ENCODE data around the gene WASF2. TPM values are rescaled to one million over a fixed set of nuclear protein-coding genes. Genes with fewer than 3 reads are reported as not detected.
"Not testable (repeated sequence)": the region's sequence is repeated elsewhere in the genome, so short reads cannot be mapped to it uniquely, and the experiment has no call there.

Gene WASF2
- polyA plus RNA-seq, 4 donors = 19.5 to 60.4 (median 34.9) TPM

DNA sequence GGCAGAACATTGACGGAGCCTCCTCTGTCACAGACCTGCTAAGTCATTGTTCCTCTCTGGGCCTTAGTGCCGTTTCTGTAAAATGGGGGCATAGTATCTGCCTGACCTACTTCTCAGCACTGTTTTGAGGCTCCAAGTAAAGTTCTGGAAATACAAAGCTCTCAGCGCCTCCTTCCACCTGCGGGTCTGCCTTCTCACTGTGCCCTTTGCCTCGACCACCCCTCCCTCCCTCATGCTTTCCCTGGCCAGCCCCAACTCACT is 15.4 kb upstream of the WASF2 start:
- no peak for DNase-seq
- no peak overlapping the region for H3K4me3 ChIP-seq (ENCODE audit: low read depth in 1 of 3, low read length in 3 of 3)
- no peaks in the 10 kb centered on the region for H3K9me3 ChIP-seq (ENCODE audit: control insufficient read depth in 2 of 2, insufficient read depth in 1 of 2, low read depth in 1 of 2, low read length in 1 of 2)
- H3K27me3 ChIP-seq (ENCODE audit: control insufficient read depth in 3 of 3, insufficient read depth in 3 of 3, low read length in 3 of 3) = no peaks in the 10 kb centered on the region
- H3K4me1 ChIP-seq (ENCODE audit: control insufficient read depth in 3 of 3, insufficient read depth in 2 of 3, low read depth in 1 of 3, low read length in 2 of 3) = peaks cover 0 to 36% (median 8%) of the 10 kb centered on the region in 3 donors
- H3K36me3 ChIP-seq (ENCODE audit: control insufficient read depth in 3 of 3, insufficient read depth in 2 of 3, low read depth in 1 of 3, low read length in 3 of 3) = no peaks in the 10 kb centered on the region
- WGBS, 3 donors = 37 to 51% (median 50%) methylated on average over 5 of the region's 5 CpGs
- no peak for FAIRE-seq
- H3K27ac ChIP-seq (ENCODE audit: low read depth in 1 of 3, low read length in 2 of 3) = peak overlapping the region in 2 of 3 donors; percentile 83 to 93

DNA sequence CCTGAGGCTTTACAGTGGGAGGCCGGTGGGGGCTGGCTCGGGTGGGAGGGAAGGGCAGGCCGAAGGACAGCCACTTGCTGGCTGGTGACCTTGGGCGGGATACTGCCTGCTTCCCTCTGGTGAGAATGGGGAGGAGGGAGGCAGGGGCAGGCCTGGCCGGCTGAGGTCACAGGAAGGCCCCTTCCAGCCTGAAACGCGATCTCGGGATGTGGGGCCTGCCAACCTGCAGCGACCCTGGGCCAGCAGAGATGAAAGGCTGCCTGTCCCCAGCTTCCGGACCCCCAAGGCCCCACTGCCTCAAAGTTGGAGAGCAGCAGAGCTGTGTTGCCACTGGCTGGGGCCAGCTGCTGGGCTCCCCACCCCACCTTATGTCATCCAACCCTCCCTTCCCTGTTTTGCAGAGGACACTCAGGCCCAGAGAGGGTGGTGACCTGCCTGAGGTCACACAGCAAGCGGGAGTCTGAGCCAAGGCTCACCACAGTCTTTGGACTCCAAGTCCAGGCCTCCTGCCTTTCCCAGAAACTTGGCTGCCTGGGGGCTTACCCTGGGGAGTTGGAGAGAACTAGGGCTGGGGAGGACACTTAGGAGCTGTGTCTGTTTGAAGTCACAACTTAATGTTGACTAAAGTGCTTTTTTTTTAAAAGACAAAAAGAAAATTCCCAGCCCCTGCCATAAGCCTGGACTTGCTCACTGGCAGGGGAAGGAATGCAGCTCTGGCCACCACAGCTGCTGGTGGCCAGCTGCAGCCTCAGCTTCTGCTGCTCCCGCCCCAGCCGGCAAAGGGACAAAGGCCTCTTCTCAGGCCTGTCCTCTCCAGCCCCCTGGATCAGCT is 14.8 kb upstream of the WASF2 start:
- 30 to 40% (median 30%) methylated on average over 13 of the region's 13 CpGs for WGBS, 3 donors
- no peaks in the 10 kb centered on the region for H3K9me3 ChIP-seq (ENCODE audit: control insufficient read depth in 2 of 2, insufficient read depth in 1 of 2, low read depth in 1 of 2, low read length in 1 of 2)
- H3K4me1 ChIP-seq (ENCODE audit: control insufficient read depth in 3 of 3, insufficient read depth in 2 of 3, low read depth in 1 of 3, low read length in 2 of 3) = peaks cover 0 to 32% (median 8%) of the 10 kb centered on the region in 3 donors
- DNase-seq (peak in 1 of 2 donors; percentile 61), FAIRE-seq (no peak)
- H3K27me3 ChIP-seq (ENCODE audit: control insufficient read depth in 3 of 3, insufficient read depth in 3 of 3, low read length in 3 of 3) = no peaks in the 10 kb centered on the region
- peak overlapping the region in 2 of 3 donors; percentile 83 to 93 for H3K27ac ChIP-seq (ENCODE audit: low read depth in 1 of 3, low read length in 2 of 3)
- no peaks in the 10 kb centered on the region for H3K36me3 ChIP-seq (ENCODE audit: control insufficient read depth in 3 of 3, insufficient read depth in 2 of 3, low read depth in 1 of 3, low read length in 3 of 3)
- no peak overlapping the region for H3K4me3 ChIP-seq (ENCODE audit: low read depth in 1 of 3, low read length in 3 of 3)

DNA sequence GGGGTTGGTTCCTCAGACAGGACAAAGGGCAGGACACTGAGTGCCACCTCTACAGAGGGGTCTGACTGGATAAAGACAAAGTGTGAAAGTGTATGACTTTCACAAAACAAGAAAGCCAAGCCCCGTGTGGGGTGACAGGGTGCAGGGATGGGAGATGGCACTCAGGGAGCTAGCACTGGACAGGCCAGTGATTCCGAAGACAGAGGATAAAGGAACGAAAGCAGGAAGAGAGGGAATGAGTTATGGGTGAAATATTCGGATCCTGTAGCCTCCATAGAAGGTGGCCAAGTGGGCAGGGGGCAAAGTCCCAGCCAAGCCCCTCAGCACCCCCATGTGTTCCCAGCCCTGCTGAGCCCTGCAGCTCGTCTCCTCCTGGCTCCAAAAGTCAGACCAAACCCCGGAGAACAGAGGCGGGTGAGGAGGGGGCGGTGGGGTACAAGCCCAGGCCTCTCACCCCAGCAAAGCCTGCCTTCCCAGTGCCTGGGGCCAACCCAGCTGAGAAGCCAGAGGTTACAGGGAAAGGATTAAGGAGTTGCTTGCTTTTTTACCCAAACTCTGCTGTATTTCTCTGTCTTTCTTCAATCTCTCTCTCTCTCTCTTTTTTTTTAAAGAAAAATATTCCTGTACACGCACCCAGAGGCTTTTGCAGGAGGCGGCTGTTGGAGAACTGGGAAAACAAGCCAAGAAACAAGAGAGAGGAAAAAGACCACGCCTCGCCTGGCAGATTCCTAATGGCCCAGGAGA is 14.0 kb upstream of the WASF2 start:
- H3K4me1 ChIP-seq (ENCODE audit: control insufficient read depth in 3 of 3, insufficient read depth in 2 of 3, low read depth in 1 of 3, low read length in 2 of 3) = peaks cover 0 to 24% (median 8%) of the 10 kb centered on the region in 3 donors
- DNase-seq (peak in 1 of 2 donors; percentile 47), FAIRE-seq (no peak)
- peak overlapping the region in 2 of 3 donors; percentile 83 to 93 for H3K27ac ChIP-seq (ENCODE audit: low read depth in 1 of 3, low read length in 2 of 3)
- no peaks in the 10 kb centered on the region for H3K9me3 ChIP-seq (ENCODE audit: control insufficient read depth in 2 of 2, insufficient read depth in 1 of 2, low read depth in 1 of 2, low read length in 1 of 2)
- WGBS, 3 donors = 35 to 40% (median 36%) methylated on average over 11 to 12 of the region's 12 CpGs
- no peaks in the 10 kb centered on the region for H3K27me3 ChIP-seq (ENCODE audit: control insufficient read depth in 3 of 3, insufficient read depth in 3 of 3, low read length in 3 of 3)
- no peaks in the 10 kb centered on the region for H3K36me3 ChIP-seq (ENCODE audit: control insufficient read depth in 3 of 3, insufficient read depth in 2 of 3, low read depth in 1 of 3, low read length in 3 of 3)
- no peak overlapping the region for H3K4me3 ChIP-seq (ENCODE audit: low read depth in 1 of 3, low read length in 3 of 3)

DNA sequence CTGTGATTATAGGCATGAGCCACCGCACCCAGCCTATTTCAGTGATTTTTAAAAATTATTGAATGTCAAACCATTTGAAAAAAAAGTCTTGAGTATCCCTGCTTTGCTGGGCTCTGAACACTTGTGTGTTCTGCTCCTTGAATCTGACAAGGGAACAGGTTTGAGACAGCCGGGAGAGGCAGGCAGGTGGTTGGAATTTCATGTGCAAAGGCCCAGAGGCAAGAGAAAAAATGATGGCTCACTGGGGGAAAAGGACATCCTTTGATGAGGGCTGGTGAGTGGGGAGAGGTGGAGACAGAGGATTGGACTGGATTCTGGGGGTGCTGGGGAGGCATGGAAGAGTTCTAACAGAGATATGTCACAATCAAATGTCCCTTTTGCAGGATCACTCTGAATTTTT is 13.1 kb upstream of the WASF2 start:
- Histone ChIP-seq H3K27ac (ENCODE audit: low read depth in 1 of 3, low read length in 2 of 3) (no peak overlapping the region), H3K4me1 (ENCODE audit: control insufficient read depth in 3 of 3, insufficient read depth in 2 of 3, low read depth in 1 of 3, low read length in 2 of 3) (peaks cover 0 to 21% (median 8%) of the 10 kb centered on the region in 3 donors)
- no peak for FAIRE-seq

DNA sequence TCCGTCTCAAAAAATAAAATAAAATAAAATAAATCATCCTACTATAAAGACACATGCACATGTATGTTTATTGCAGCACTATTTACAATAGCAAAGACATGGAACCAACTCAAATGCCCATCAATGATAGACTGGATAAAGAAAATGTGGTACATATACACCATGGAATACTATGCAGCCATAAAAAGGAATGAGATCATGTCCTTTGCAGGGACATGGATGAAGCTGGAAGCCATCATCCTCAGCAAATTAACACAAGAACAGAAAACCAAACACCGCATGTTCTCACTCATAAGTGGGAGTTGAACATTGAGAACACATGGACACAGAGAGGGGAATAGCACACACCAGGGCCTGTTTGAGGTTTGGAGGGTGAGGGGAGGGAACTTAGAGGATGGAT is 11.2 kb upstream of the WASF2 start:
- H3K9me3 ChIP-seq (ENCODE audit: control insufficient read depth in 2 of 2, insufficient read depth in 1 of 2, low read depth in 1 of 2, low read length in 1 of 2); DNase-seq; H3K4me3 ChIP-seq (ENCODE audit: low read depth in 1 of 3, low read length in 3 of 3); H3K27ac ChIP-seq (ENCODE audit: low read depth in 1 of 3, low read length in 2 of 3); FAIRE-seq; H3K36me3 ChIP-seq (ENCODE audit: control insufficient read depth in 3 of 3, insufficient read depth in 2 of 3, low read depth in 1 of 3, low read length in 3 of 3); H3K27me3 ChIP-seq (ENCODE audit: control insufficient read depth in 3 of 3, insufficient read depth in 3 of 3, low read length in 3 of 3): not testable (repeated sequence)
- WGBS, 3 donors = 95 to 97% (median 96%) methylated on average over 2 of the region's 2 CpGs
- peaks cover 0 to 21% (median 8%) of the 10 kb centered on the region in 3 donors for H3K4me1 ChIP-seq (ENCODE audit: control insufficient read depth in 3 of 3, insufficient read depth in 2 of 3, low read depth in 1 of 3, low read length in 2 of 3)

More for the DNA sequence above, 13.1 kb upstream of the WASF2 start:
- Histone ChIP-seq H3K4me3 (ENCODE audit: low read depth in 1 of 3, low read length in 3 of 3) (no peak overlapping the region), H3K9me3 (ENCODE audit: control insufficient read depth in 2 of 2, insufficient read depth in 1 of 2, low read depth in 1 of 2, low read length in 1 of 2) (no peaks in the 10 kb centered on the region), H3K36me3 (ENCODE audit: control insufficient read depth in 3 of 3, insufficient read depth in 2 of 3, low read depth in 1 of 3, low read length in 3 of 3) (no peaks in the 10 kb centered on the region), H3K27me3 (ENCODE audit: control insufficient read depth in 3 of 3, insufficient read depth in 3 of 3, low read length in 3 of 3) (no peaks in the 10 kb centered on the region)
- whole genome bisulfite sequencing, 3 donors = 92 to 97% (median 94%) methylated on average over 2 of the region's 2 CpGs
- no peak for DNase-seq

DNA sequence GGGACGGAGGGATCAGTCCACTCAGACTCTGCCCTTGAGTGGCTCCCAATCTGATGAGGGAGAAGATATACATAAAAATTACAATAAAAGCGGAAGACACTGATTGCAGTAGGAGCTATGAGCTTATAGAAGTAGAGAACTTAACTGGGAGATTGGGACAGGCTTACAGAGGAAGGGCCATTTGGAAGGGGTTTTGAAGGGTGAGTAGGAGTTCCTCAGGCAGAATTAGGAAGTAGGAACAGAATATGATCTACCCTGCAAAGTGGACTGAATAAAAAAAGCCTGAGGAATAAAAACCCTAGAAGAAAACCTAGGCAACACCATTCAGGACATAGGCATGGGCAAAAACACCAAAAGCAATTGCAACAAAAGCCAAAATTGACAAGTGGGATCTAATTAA is 9.2 kb upstream of the WASF2 start:
- H3K27ac ChIP-seq (ENCODE audit: low read depth in 1 of 3, low read length in 2 of 3) = no peak overlapping the region
- peaks cover 0 to 7% (median 0%) of the 10 kb centered on the region in 3 donors for H3K4me1 ChIP-seq (ENCODE audit: control insufficient read depth in 3 of 3, insufficient read depth in 2 of 3, low read depth in 1 of 3, low read length in 2 of 3)
- DNase-seq = no peak
- WGBS, 3 donors = 94 to 96% (median 94%) methylated on average over 2 of the region's 2 CpGs
- no peak overlapping the region for H3K4me3 ChIP-seq (ENCODE audit: low read depth in 1 of 3, low read length in 3 of 3)
- no peaks in the 10 kb centered on the region for H3K9me3 ChIP-seq (ENCODE audit: control insufficient read depth in 2 of 2, insufficient read depth in 1 of 2, low read depth in 1 of 2, low read length in 1 of 2)
- FAIRE-seq = no peak
- H3K36me3 ChIP-seq (ENCODE audit: control insufficient read depth in 3 of 3, insufficient read depth in 2 of 3, low read depth in 1 of 3, low read length in 3 of 3) = no peaks in the 10 kb centered on the region
- H3K27me3 ChIP-seq (ENCODE audit: control insufficient read depth in 3 of 3, insufficient read depth in 3 of 3, low read length in 3 of 3) = no peaks in the 10 kb centered on the region

DNA sequence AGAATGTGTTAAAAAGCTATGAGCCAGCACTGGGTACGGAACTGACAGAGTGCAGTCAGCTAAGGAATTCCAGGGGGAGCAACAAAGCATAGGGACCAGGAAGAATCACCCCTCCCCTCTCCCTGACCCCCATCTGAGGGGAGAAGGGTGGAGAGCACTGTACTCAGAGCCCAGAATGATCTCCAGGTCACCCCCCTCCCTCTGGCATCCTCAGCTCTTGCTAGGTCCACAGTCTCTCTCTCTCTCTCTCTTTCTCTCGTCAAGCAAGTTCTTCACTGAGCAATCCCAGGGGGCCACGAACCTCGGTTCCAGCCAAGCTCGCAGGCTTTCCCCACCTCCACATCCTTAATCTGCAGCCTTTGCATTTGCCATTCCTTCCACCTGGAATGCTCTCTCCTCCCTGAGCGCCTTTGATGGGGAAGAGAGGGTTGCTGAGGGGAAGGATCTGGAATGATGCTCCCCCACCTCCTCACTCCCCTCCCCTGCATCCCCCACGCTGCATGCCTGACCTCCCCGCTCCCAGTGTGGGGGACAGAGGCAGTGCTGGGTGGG is 6.7 kb upstream of the WASF2 start:
- 28 to 44% (median 39%) methylated on average over 8 of the region's 8 CpGs for WGBS, 3 donors
- DNase-seq = no peak

DNA sequence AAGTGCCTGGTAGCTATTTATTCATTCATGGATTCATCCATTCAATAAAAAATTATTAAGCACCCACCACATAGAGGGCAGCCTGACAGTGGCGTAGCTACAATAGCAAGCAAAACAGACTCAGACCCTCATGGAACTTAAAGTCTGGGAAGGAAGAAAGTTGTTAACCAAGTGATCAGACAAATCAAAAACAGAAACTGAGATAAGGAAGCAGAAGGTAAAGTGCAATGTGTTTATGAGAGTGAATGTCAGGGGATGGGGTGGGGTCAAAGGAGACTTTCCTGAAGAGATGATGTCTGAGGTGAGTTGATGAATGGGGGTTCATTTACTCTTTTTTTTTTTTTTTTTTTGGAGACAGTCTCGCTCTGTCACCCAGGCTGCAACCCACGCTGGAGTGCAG is 2.8 kb upstream of the WASF2 start:
- 77 to 87% (median 82%) methylated on average over 3 of the region's 3 CpGs for WGBS, 3 donors

More for the DNA sequence above, 6.7 kb upstream of the WASF2 start:
- Histone ChIP-seq H3K4me1 (ENCODE audit: control insufficient read depth in 3 of 3, insufficient read depth in 2 of 3, low read depth in 1 of 3, low read length in 2 of 3) (peaks cover 0 to 16% (median 6%) of the 10 kb centered on the region in 3 donors), H3K9me3 (ENCODE audit: control insufficient read depth in 2 of 2, insufficient read depth in 1 of 2, low read depth in 1 of 2, low read length in 1 of 2) (no peaks in the 10 kb centered on the region), H3K4me3 (ENCODE audit: low read depth in 1 of 3, low read length in 3 of 3) (no peak overlapping the region), H3K27me3 (ENCODE audit: control insufficient read depth in 3 of 3, insufficient read depth in 3 of 3, low read length in 3 of 3) (no peaks in the 10 kb centered on the region), H3K27ac (ENCODE audit: low read depth in 1 of 3, low read length in 2 of 3) (no peak overlapping the region), H3K36me3 (ENCODE audit: control insufficient read depth in 3 of 3, insufficient read depth in 2 of 3, low read depth in 1 of 3, low read length in 3 of 3) (no peaks in the 10 kb centered on the region)
- no peak for FAIRE-seq

More for the DNA sequence above, 2.8 kb upstream of the WASF2 start:
- H3K27me3 ChIP-seq (ENCODE audit: control insufficient read depth in 3 of 3, insufficient read depth in 3 of 3, low read length in 3 of 3) = no peaks in the 10 kb centered on the region
- peaks cover 0 to 34% (median 6%) of the 10 kb centered on the region in 3 donors for H3K4me1 ChIP-seq (ENCODE audit: control insufficient read depth in 3 of 3, insufficient read depth in 2 of 3, low read depth in 1 of 3, low read length in 2 of 3)
- DNase-seq (peak; percentile 64 to 71), FAIRE-seq (no peak)
- no peaks in the 10 kb centered on the region for H3K9me3 ChIP-seq (ENCODE audit: control insufficient read depth in 2 of 2, insufficient read depth in 1 of 2, low read depth in 1 of 2, low read length in 1 of 2)
- H3K27ac ChIP-seq (ENCODE audit: low read depth in 1 of 3, low read length in 2 of 3) = peak overlapping the region; percentile 74 to 92 (median 88)
- no peaks in the 10 kb centered on the region for H3K36me3 ChIP-seq (ENCODE audit: control insufficient read depth in 3 of 3, insufficient read depth in 2 of 3, low read depth in 1 of 3, low read length in 3 of 3)
- H3K4me3 ChIP-seq (ENCODE audit: low read depth in 1 of 3, low read length in 3 of 3) = no peak overlapping the region
